GM12878 (cell line): ENCODE results near the gene CAMK2G. TPM values are rescaled to one million over a fixed set of nuclear protein-coding genes. Genes with fewer than 3 reads are reported as not detected.

Experiments used
- ATAC-seq: fragments of 200-7000 bp; cut with Tn5 transposase; 3 replicates; pipeline ENCODE4 v1.9.1; 2020; ENCODE audit warnings: mild to moderate bottlenecking, moderate library complexity
- BruUV-seq: library from RNA; stranded (reverse); fragments of 400-500 nt; replicated peaks from 2 replicates; lab custom pipeline; 2021; lab: Mats Ljungman, UMichigan
- CTCF ChIA-PET: fragments of 300-600 bp; sonication (Branson Sonifier 250); formaldehyde crosslinking; extraction: SDS; loops from one replicate; lab custom pipeline; 2021; ENCODE audit warnings: inconsistent platforms; lab: Yijun Ruan, JAX
- POLR2A ChIA-PET: fragments of 350-600 bp; formaldehyde crosslinking; extraction: SDS; loops from one replicate; lab custom pipeline; 2021; ENCODE audit warnings: inconsistent platforms; lab: Charles Lee
- RAD21 ChIA-PET: fragments of 300-600 bp; sonication (Branson Sonifier 250); formaldehyde crosslinking; loops from one replicate; lab custom pipeline; 2023; ENCODE audit warnings: antibody characterized with exemption; ENCODE audit not compliant: unreplicated experiment; lab: Charles Lee
- SMC1A ChIA-PET: fragments of 300-600 bp; sonication (Branson Sonifier 250); formaldehyde crosslinking; loops from one replicate; lab custom pipeline; 2023; ENCODE audit not compliant: unreplicated experiment, uncharacterized antibody; lab: Charles Lee
- DNase-seq: peaks from one replicate; pipeline ENCODE4 v3.0.0-alpha.2; 2011; ENCODE audit warnings: low read depth, low spot score
- FAIRE-seq: peaks from 3 replicates; lab custom pipeline; 2011; peaks lifted over from hg19 to GRCh38; lab: Jason Lieb, UNC
- H2AFZ ChIP-seq: 2 replicates; pipeline ENCODE4 v1.6.0; 2011; ENCODE audit warnings: low read depth, low read length, control low read depth; ENCODE audit not compliant: control insufficient read depth
- H3K27ac ChIP-seq: 2 replicates; pipeline ENCODE4 v1.5.1; 2011; ENCODE audit warnings: control low read depth; ENCODE audit not compliant: control insufficient read depth, insufficient read depth
- H3K27me3 ChIP-seq, 2 experiments: replicated peaks in 1 of 2; 2 replicates each; pipeline versions ENCODE4 v1.6.0 to v1.6.1; 2011; ENCODE audit warnings: low read length in 1 of 2; ENCODE audit not compliant: control insufficient read depth in 2 of 2, insufficient read depth in 2 of 2
- H3K36me3 ChIP-seq, 2 experiments: 2 replicates each; pipeline ENCODE4 v1.5.1; 2011; ENCODE audit warnings: low read length in 1 of 2; ENCODE audit not compliant: control insufficient read depth in 2 of 2, insufficient read depth in 2 of 2
- H3K4me1 ChIP-seq: 2 replicates; pipeline ENCODE4 v1.6.1; 2011; ENCODE audit warnings: mild to moderate bottlenecking, low read length, moderate library complexity, mixed read lengths; ENCODE audit not compliant: control insufficient read depth, insufficient read depth
- H3K4me2 ChIP-seq: 2 replicates; pipeline ENCODE4 v1.6.0; 2011; ENCODE audit warnings: control low read depth; ENCODE audit not compliant: control insufficient read depth, insufficient read depth
- H3K4me3 ChIP-seq: fragments of 200-600 bp; sonication (generic); 2 replicates; pipeline ENCODE4 v1.5.1; 2016
- H3K79me2 ChIP-seq: 2 replicates; pipeline ENCODE4 v1.6.0; 2011; ENCODE audit warnings: low read length; ENCODE audit not compliant: control insufficient read depth, insufficient read depth
- H3K9ac ChIP-seq: 2 replicates; pipeline ENCODE4 v1.8.0; 2011; ENCODE audit warnings: low read length, control low read depth, mixed read lengths; ENCODE audit not compliant: control insufficient read depth, insufficient read depth
- H3K9me3 ChIP-seq: replicated peaks from 3 replicates; pipeline ENCODE4 v1.5.1; 2011; ENCODE audit warnings: mild to moderate bottlenecking, low read length; ENCODE audit not compliant: control insufficient read depth, insufficient read depth
- H4K20me1 ChIP-seq: 2 replicates; pipeline ENCODE4 v1.6.0; 2011; ENCODE audit not compliant: control insufficient read depth, insufficient read depth
- JUNB ChIP-seq: IDR thresholded peaks from 2 replicates; pipeline ENCODE4 v1.6.1; 2016; ENCODE audit warnings: antibody characterized with exemption, mild to moderate bottlenecking
- SPI1 ChIP-seq: IDR thresholded peaks from 2 replicates; pipeline ENCODE4 v1.6.1; 2011; ENCODE audit warnings: low read depth, mild to moderate bottlenecking, low read length, moderate library complexity, borderline replicate concordance; ENCODE audit not compliant: insufficient read depth
- ZNF207 ChIP-seq: fragments of 450-650 bp; IDR thresholded peaks from 2 replicates; pipeline ENCODE4 v1.6.1; 2014; ENCODE audit warnings: antibody characterized with exemption, mild to moderate bottlenecking, borderline replicate concordance
- WGBS: methylation state at CpG from one replicate; pipeline ENCODE4 v1.1.6; 2016; ENCODE audit warnings: low lambda C conversion rate; ENCODE audit not compliant: insufficient replicate concordance, insufficient coverage; ENCODE audit errors: missing lambda C conversion rate; 5-methylcytosine and 5-hydroxymethylcytosine counted together
- in situ Hi-C: fragments of 300-500 bp; cut with MboI; formaldehyde crosslinking; loops from 9 replicates; pipeline ENCODE4 v1.14.3; 2018; ENCODE audit warnings: mixed read lengths
- intact Hi-C: fragments of 100-400 bp; cut with micrococcal nuclease; formaldehyde crosslinking; loops from one replicate; pipeline ENCODE4 v1.14.2; 2022; ENCODE audit not compliant: unreplicated experiment
- polyA plus RNA-seq, 11 experiments: library from polyadenylated mRNA; depleted of rRNA in 4 of 11; unstranded in 6 of 11; stranded (reverse) in 5 of 11; fragments of >200 nt; fragmentation: Nextera tagmentation in 4 of 11; fragmentation: Illumina TruSeq in 1 of 11; extraction: Ambion mirVana in 4 of 11; extraction: Trizol in 1 of 11; gene quantifications; 1 replicate in 1 of 11; 2 replicates in 10 of 11; pipeline versions ENCODE4 v1.2.1 to v1.2.3, GENCODE V29; 2011 to 2016; ENCODE audit warnings: inconsistent platforms in 2 of 11, missing spikeins in 2 of 11, low read depth in 1 of 11
- total RNA-seq, 4 experiments: library from RNA; depleted of rRNA in 3 of 4; stranded (reverse); fragments of >200 nt in 3 of 4; fragmentation: Illumina TruSeq in 1 of 4; extraction: Trizol in 1 of 4; gene quantifications; 2 replicates each; pipeline versions ENCODE4 v1.2.1 to v1.2.3, GENCODE V29; 2013 to 2021
- TF ChIP-seq, protein P1 (sequence below): fragments of 450-650 bp; IDR thresholded peaks from 2 replicates; pipeline ENCODE4 v1.6.1; 2018; ENCODE audit warnings: mild to moderate bottlenecking, low read depth, moderate library complexity; ENCODE audit not compliant: partially characterized antibody

The CAMK2G gene
- total and polyA plus RNA-seq, 10 of the 15 experiments (the other 5 are each of a cell fraction or from before 2014, with no cell fraction given): 5.5 to 24.3 (median 16.9) TPM

GRCh38 chr10:73812657-73813056 lies 61.7 kb downstream of the CAMK2G start:
- BruUV-seq: no TSS peak
- no peak for FAIRE-seq
- Histone ChIP-seq H4K20me1 (no peaks in the 10 kb centered on the region), H3K4me1 (peaks cover 6% of the 10 kb centered on the region), H2AFZ (no peak overlapping the region)
- 71% methylated on average over 4 of the region's 4 CpGs for WGBS
- CTCF ChIA-PET: interaction anchor here (0.6 to 1.5 kb wide), 4 partner anchors 30 to 67 kb away, joined by 3 to 6 read pairs (median 4); no protein-coding TSS in a partner anchor
- TF ChIP-seq ZNF207 (no peak), SPI1 (no peak), JUNB (no peak)
- TF ChIP-seq, protein P1, sequence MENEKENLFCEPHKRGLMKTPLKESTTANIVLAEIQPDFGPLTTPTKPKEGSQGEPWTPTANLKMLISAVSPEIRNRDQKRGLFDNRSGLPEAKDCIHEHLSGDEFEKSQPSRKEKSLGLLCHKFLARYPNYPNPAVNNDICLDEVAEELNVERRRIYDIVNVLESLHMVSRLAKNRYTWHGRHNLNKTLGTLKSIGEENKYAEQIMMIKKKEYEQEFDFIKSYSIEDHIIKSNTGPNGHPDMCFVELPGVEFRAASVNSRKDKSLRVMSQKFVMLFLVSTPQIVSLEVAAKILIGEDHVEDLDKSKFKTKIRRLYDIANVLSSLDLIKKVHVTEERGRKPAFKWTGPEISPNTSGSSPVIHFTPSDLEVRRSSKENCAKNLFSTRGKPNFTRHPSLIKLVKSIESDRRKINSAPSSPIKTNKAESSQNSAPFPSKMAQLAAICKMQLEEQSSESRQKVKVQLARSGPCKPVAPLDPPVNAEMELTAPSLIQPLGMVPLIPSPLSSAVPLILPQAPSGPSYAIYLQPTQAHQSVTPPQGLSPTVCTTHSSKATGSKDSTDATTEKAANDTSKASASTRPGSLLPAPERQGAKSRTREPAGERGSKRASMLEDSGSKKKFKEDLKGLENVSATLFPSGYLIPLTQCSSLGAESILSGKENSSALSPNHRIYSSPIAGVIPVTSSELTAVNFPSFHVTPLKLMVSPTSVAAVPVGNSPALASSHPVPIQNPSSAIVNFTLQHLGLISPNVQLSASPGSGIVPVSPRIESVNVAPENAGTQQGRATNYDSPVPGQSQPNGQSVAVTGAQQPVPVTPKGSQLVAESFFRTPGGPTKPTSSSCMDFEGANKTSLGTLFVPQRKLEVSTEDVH: no peak
- TF ChIP-seq, all 136 proteins: peak for 0
- DNase-seq (no peak), ATAC-seq (no peak)
- intact Hi-C loops (loop anchor here (5.0 kb wide), 1 partner anchor 40 kb away; a partner anchor contains a TSS), in situ Hi-C loops (no loop called here)
- RAD21 ChIA-PET: interaction anchor here (0.7 to 1.2 kb wide), 2 partner anchors 68 to 269 kb away, joined by 3 read pairs; no protein-coding TSS in a partner anchor
- Histone ChIP-seq H3K27ac (no peak overlapping the region), H3K36me3 (peaks cover 10 to 11% of the 10 kb centered on the region in 2 experiments), H3K27me3 (no peaks in the 10 kb centered on the region), H3K4me3 (no peak overlapping the region), H3K4me2 (no peak overlapping the region), H3K79me2 (peaks cover 26% of the 10 kb centered on the region), H3K9ac (no peak overlapping the region), H3K9me3 (no peaks in the 10 kb centered on the region)
- SMC1A ChIA-PET: interaction anchor here (0.7 to 1.3 kb wide), 5 partner anchors 9 to 67 kb away, joined by 3 to 5 read pairs (median 4); partner anchors contain the start of gene CHCHD1
- POLR2A ChIA-PET: interaction anchor here (0.7 kb wide), 1 partner anchor 9 kb away, joined by 4 read pairs; no protein-coding TSS in a partner anchor
